SK-N-SH (cell line): Measurements from ENCODE around the gene DGCR2. TPM values are rescaled to one million over a fixed set of nuclear protein-coding genes. Genes with fewer than 3 reads are reported as not detected.

Source experiments
- CTCF ChIA-PET: fragments of 300-600, 350-600 bp; formaldehyde crosslinking; extraction: SDS; loops from one replicate; lab custom pipeline; 2021; lab: Yijun Ruan, JAX
- POLR2A ChIA-PET: fragments of 350-600 bp; sonication (Branson Sonifier 250); formaldehyde crosslinking; extraction: SDS; loops from one replicate; lab custom pipeline; 2020; ENCODE audit warnings: antibody characterized with exemption, inconsistent platforms; lab: Yijun Ruan, JAX
- DNase-seq: peaks from one replicate; pipeline ENCODE4 v3.0.0; 2012
- H2AFZ ChIP-seq: fragments of 200-600 bp; sonication (generic); 2 replicates; pipeline ENCODE4 v1.8.1; 2016; ENCODE audit warnings: antibody characterized with exemption, mild to moderate bottlenecking, low read depth
- H3F3A ChIP-seq: fragments of 200-600 bp; sonication (generic); replicated peaks from 2 replicates; pipeline ENCODE3; 2016; ENCODE audit warnings: antibody characterized with exemption, mild to moderate bottlenecking; ENCODE audit not compliant: insufficient read depth
- H3K27ac ChIP-seq, 2 experiments: fragments of 200-500 bp in 1 of 2; fragments of 200-600 bp in 1 of 2; sonication (Bioruptor generic) in 1 of 2; sonication (generic), shearing (Covaris generic) in 1 of 2; 2 replicates each; pipeline versions ENCODE4 v1.5.1 to v1.6.1; 2014 to 2016; ENCODE audit warnings: low read depth in 2 of 2, inconsistent platforms in 1 of 2, low read length in 1 of 2, mild to moderate bottlenecking in 1 of 2, mixed read lengths in 1 of 2
- H3K27me3 ChIP-seq: fragments of 200-600 bp; sonication (generic), shearing (Covaris generic); 2 replicates; pipeline ENCODE4 v1.6.1; 2016; ENCODE audit warnings: mixed run types; ENCODE audit not compliant: insufficient read depth
- H3K36me3 ChIP-seq, 2 experiments: fragments of 200-500 bp in 1 of 2; fragments of 200-600 bp in 1 of 2; sonication (Bioruptor generic) in 1 of 2; sonication (generic) in 1 of 2; replicated peaks in 1 of 2; 2 replicates each; pipeline versions ENCODE3 to v1.5.1; 2014 to 2016; ENCODE audit warnings: low read length in 1 of 2, mild to moderate bottlenecking in 1 of 2; ENCODE audit not compliant: insufficient read depth in 2 of 2, control insufficient read depth in 1 of 2
- H3K4me1 ChIP-seq, 2 experiments: fragments of 200-500 bp in 1 of 2; fragments of 200-600 bp in 1 of 2; sonication (Bioruptor generic) in 1 of 2; sonication (generic), shearing (Covaris generic) in 1 of 2; 2 replicates each; pipeline versions ENCODE4 v1.5.1 to v1.6.1; 2014 to 2016; ENCODE audit warnings: low read depth in 1 of 2, low read length in 1 of 2, mixed run types in 1 of 2; ENCODE audit not compliant: insufficient read depth in 2 of 2, control insufficient read depth in 1 of 2
- H3K4me2 ChIP-seq: fragments of 200-600 bp; sonication (generic), shearing (Covaris generic); 2 replicates; pipeline ENCODE4 v1.6.1; 2017; ENCODE audit warnings: mixed run types
- H3K4me3 ChIP-seq, 2 experiments: fragments of 200-500 bp in 1 of 2; fragments of 200-600 bp in 1 of 2; sonication (Bioruptor generic) in 1 of 2; sonication (generic), shearing (Covaris generic) in 1 of 2; 2 replicates each; pipeline versions ENCODE4 v1.5.1 to v1.8.1; 2014 to 2016; ENCODE audit warnings: low read depth in 2 of 2, inconsistent platforms in 1 of 2, low read length in 1 of 2, mild to moderate bottlenecking in 1 of 2, mixed read lengths in 1 of 2, moderate library complexity in 1 of 2
- H3K79me2 ChIP-seq: fragments of 200-600 bp; sonication (generic); 2 replicates; pipeline ENCODE4 v1.8.1; 2017; ENCODE audit warnings: mild to moderate bottlenecking; ENCODE audit not compliant: insufficient read depth
- H3K9ac ChIP-seq: fragments of 200-600 bp; sonication (generic); 2 replicates; pipeline ENCODE4 v1.6.1; 2017; ENCODE audit warnings: mixed run types
- H3K9me2 ChIP-seq: fragments of 200-600 bp; sonication (generic); 2 replicates; pipeline ENCODE4 v1.6.1; 2017; ENCODE audit warnings: mixed run types
- H3K9me3 ChIP-seq: fragments of 200-600 bp; sonication (generic); 2 replicates; pipeline ENCODE4 v1.6.1; 2017; ENCODE audit warnings: mixed run types, mild to moderate bottlenecking, moderate library complexity
- H4K20me1 ChIP-seq: fragments of 200-600 bp; sonication (generic); 2 replicates; pipeline ENCODE4 v1.6.1; 2017; ENCODE audit warnings: mild to moderate bottlenecking, mixed run types; ENCODE audit not compliant: insufficient read depth
- CHD2 ChIP-seq: fragments of 150-350 bp; IDR thresholded peaks from 2 replicates; pipeline ENCODE4 v1.6.1; 2018; ENCODE audit warnings: low read length; ENCODE audit not compliant: partially characterized antibody
- EZH2phosphoT487 ChIP-seq: fragments of 200-600 bp; sonication (generic); IDR thresholded peaks from 2 replicates; pipeline ENCODE4 v1.6.1; 2017; ENCODE audit warnings: low read depth, mixed run types, mild to moderate bottlenecking, antibody characterized with exemption, moderate library complexity, borderline replicate concordance
- GABPA ChIP-seq: IDR thresholded peaks from 2 replicates; pipeline ENCODE4 v1.4.0; 2012; ENCODE audit warnings: low read depth, mild to moderate bottlenecking
- IRF3 ChIP-seq: fragments of 150-350 bp; IDR thresholded peaks from 2 replicates; pipeline ENCODE4 v1.6.1; 2016; ENCODE audit warnings: mild to moderate bottlenecking, low read depth, low read length
- MEF2A ChIP-seq: IDR thresholded peaks from 2 replicates; pipeline ENCODE4 v1.4.0; 2012; ENCODE audit warnings: low read depth, borderline replicate concordance
- NFIC ChIP-seq: IDR thresholded peaks from 2 replicates; pipeline ENCODE4 v1.4.0; 2012; ENCODE audit warnings: borderline replicate concordance
- PBX3 ChIP-seq: IDR thresholded peaks from 2 replicates; pipeline ENCODE4; 2012
- RAD21 ChIP-seq: IDR thresholded peaks from 2 replicates; pipeline ENCODE4 v1.6.1; 2012; ENCODE audit warnings: mild to moderate bottlenecking, low read length
- RCOR1 ChIP-seq: fragments of 150-350 bp; IDR thresholded peaks from 2 replicates; pipeline ENCODE4 v1.6.1; 2017; ENCODE audit warnings: antibody characterized with exemption, low read length
- RXRA ChIP-seq: IDR thresholded peaks from 2 replicates; pipeline ENCODE4 v1.4.0; 2012; ENCODE audit warnings: low read depth, mild to moderate bottlenecking, borderline replicate concordance
- SIN3A ChIP-seq: IDR thresholded peaks from 2 replicates; pipeline ENCODE4 v1.6.1; 2012; ENCODE audit warnings: low read depth, mild to moderate bottlenecking, low read length, moderate library complexity, borderline replicate concordance
- TAF1 ChIP-seq: IDR thresholded peaks from 2 replicates; pipeline ENCODE4 v1.6.1; 2012; ENCODE audit warnings: low read depth, mild to moderate bottlenecking, low read length, moderate library complexity, borderline replicate concordance
- TEAD4 ChIP-seq: IDR thresholded peaks from 2 replicates; pipeline ENCODE4 v1.4.0; 2012; ENCODE audit warnings: mild to moderate bottlenecking, borderline replicate concordance; ENCODE audit not compliant: insufficient read depth
- USF1 ChIP-seq: IDR thresholded peaks from 2 replicates; pipeline ENCODE4 v1.4.0; 2012; ENCODE audit warnings: low read depth, borderline replicate concordance
- USF2 ChIP-seq: fragments of 150-350 bp; IDR thresholded peaks from 2 replicates; pipeline ENCODE4 v1.6.1; 2017; ENCODE audit warnings: antibody characterized with exemption, low read length, low read depth, borderline replicate concordance
- YY1 ChIP-seq: IDR thresholded peaks from 2 replicates; pipeline ENCODE4 v1.4.0; 2012; ENCODE audit warnings: low read depth, mild to moderate bottlenecking
- ZBTB33 ChIP-seq: IDR thresholded peaks from 2 replicates; pipeline ENCODE4 v1.4.0; 2012; ENCODE audit warnings: low read depth, borderline replicate concordance
- WGBS: methylation state at CpG from one replicate; pipeline ENCODE4 v1.1.6; 2017; ENCODE audit warnings: low lambda C conversion rate; 5-methylcytosine and 5-hydroxymethylcytosine counted together
- polyA plus RNA-seq, 3 experiments: library from polyadenylated mRNA; depleted of rRNA; stranded (reverse); fragments of >200 nt; gene quantifications; 2 replicates each; pipeline ENCODE4 v1.2.3, GENCODE V29; 2012

Gene DGCR2
- polyA plus RNA-seq, 1 of the 3 experiments (the other 2 are of a cell fraction) = 30.4 TPM

GRCh38 chr22:19043121-19044085 lies 78.8 kb downstream of the DGCR2 start:
- no peak overlapping the region for H3K9ac ChIP-seq
- TF ChIP-seq NFIC = no peak
- TF ChIP-seq GABPA = no peak
- TF ChIP-seq ZBTB33 = no peak
- TF ChIP-seq USF1 = no peak
- no peak for TF ChIP-seq PBX3
- TF ChIP-seq RXRA = no peak
- no peak for TF ChIP-seq RAD21
- TF ChIP-seq EZH2phosphoT487 = no peak
- no peak for TF ChIP-seq IRF3
- no peak for TF ChIP-seq RCOR1
- TF ChIP-seq TEAD4 = no peak
- no peak for TF ChIP-seq SIN3A
- TF ChIP-seq TAF1 = no peak
- TF ChIP-seq MEF2A = no peak
- no peak for TF ChIP-seq YY1
- TF ChIP-seq USF2 = no peak
- no peak for TF ChIP-seq CHD2
- no peak for DNase-seq
- no peaks in the 10 kb centered on the region for H3F3A ChIP-seq
- no peak overlapping the region for H3K4me2 ChIP-seq
- no peaks in the 10 kb centered on the region for H4K20me1 ChIP-seq
- no peaks in the 10 kb centered on the region for H3K79me2 ChIP-seq
- H3K4me3 ChIP-seq = no peak overlapping the region
- H3K4me1 ChIP-seq = no peaks in the 10 kb centered on the region
- no peak overlapping the region for H2AFZ ChIP-seq
- no peaks in the 10 kb centered on the region for H3K9me3 ChIP-seq
- ChIA-PET POLR2A (no interaction called here), CTCF (no interaction called here)
- H3K9me2 ChIP-seq = no peaks in the 10 kb centered on the region
- H3K27me3 ChIP-seq = no peaks in the 10 kb centered on the region
- no peak overlapping the region for H3K27ac ChIP-seq
- 81% methylated on average over 9 of the region's 14 CpGs for WGBS
- peaks cover 28 to 83% of the 10 kb centered on the region in 2 experiments for H3K36me3 ChIP-seq
